Spleen (tissue), 11 donors: ENCODE results near the gene EHD2. TPM values are rescaled to one million over a fixed set of nuclear protein-coding genes. Genes with fewer than 3 reads are reported as not detected.
A peak's percentile ranks its signal among the peaks of the same experiment; 100 is the strongest.
"Not testable (repeated sequence)": the region's sequence is repeated elsewhere in the genome, so short reads cannot be mapped to it uniquely, and the experiment has no call there.

Experiments used
- DNase-seq: peaks from one replicate; pipeline ENCODE4 v3.0.0-alpha.2; 2020
- H3K27ac ChIP-seq, 8 donors: fragments of 200-600 bp; sonication (generic) in 7 of 8; 1 replicate in 4 of 8; 2 replicates in 4 of 8; pipeline versions ENCODE4 v1.5.0 to v1.8.0; 2016 to 2021; ENCODE audit warnings: inconsistent platforms in 4 of 8, mild to moderate bottlenecking in 4 of 8, moderate library complexity in 1 of 8
- H3K27me3 ChIP-seq, 7 donors: fragments of 200-600 bp; sonication (generic) in 6 of 7; replicated peaks in 1 of 7; 1 replicate in 4 of 7; 2 replicates in 3 of 7; pipeline versions ENCODE4 v1.5.0 to v1.8.0; 2016 to 2021; ENCODE audit warnings: inconsistent platforms in 3 of 7, mild to moderate bottlenecking in 1 of 7
- H3K36me3 ChIP-seq, 6 donors: fragments of 200-600 bp; sonication (generic) in 5 of 6; 1 replicate in 4 of 6; 2 replicates in 2 of 6; pipeline versions ENCODE4 v1.5.0 to v1.8.0; 2016 to 2021; ENCODE audit warnings: inconsistent platforms in 2 of 6
- H3K4me1 ChIP-seq, 6 donors: fragments of 200-600 bp; sonication (generic) in 5 of 6; 1 replicate in 3 of 6; 2 replicates in 3 of 6; pipeline versions ENCODE4 v1.5.0 to v1.8.0; 2016 to 2021; ENCODE audit warnings: inconsistent platforms in 3 of 6
- H3K4me3 ChIP-seq, 8 donors: fragments of 200-600 bp; sonication (generic) in 7 of 8; 1 replicate in 4 of 8; 2 replicates in 4 of 8; pipeline versions ENCODE4 v1.5.0 to v1.8.0; 2016 to 2021; ENCODE audit warnings: inconsistent platforms in 4 of 8, mild to moderate bottlenecking in 4 of 8, moderate library complexity in 2 of 8
- H3K9me3 ChIP-seq, 8 donors: fragments of 200-600 bp; sonication (generic) in 7 of 8; 1 replicate in 4 of 8; 2 replicates in 4 of 8; pipeline versions ENCODE4 v1.5.0 to v1.8.0; 2016 to 2021; ENCODE audit warnings: inconsistent platforms in 4 of 8
- CTCF ChIP-seq, 11 experiments: fragments of 200-600 bp in 7 of 11; fragments of 450-650 bp in 4 of 11; sonication (generic) in 4 of 11; IDR thresholded peaks in 8 of 11; conservative IDR thresholded peaks in 3 of 11; 1 replicate in 7 of 11; 2 replicates in 4 of 11; pipeline versions ENCODE4 v1.4.0 to v1.8.0; 2016 to 2021; ENCODE audit warnings: antibody characterized with exemption in 11 of 11, inconsistent platforms in 4 of 11, mild to moderate bottlenecking in 1 of 11
- POLR2A ChIP-seq, 3 donors: fragments of 450-650 bp; IDR thresholded peaks; one replicate each; pipeline ENCODE4 v1.5.1; 2017; ENCODE audit warnings: antibody characterized with exemption in 3 of 3, mild to moderate bottlenecking in 1 of 3
- POLR2AphosphoS5 ChIP-seq, 3 donors: sonication (generic); formaldehyde crosslinking; IDR thresholded peaks; one replicate each; pipeline ENCODE4 v1.5.1; 2017; ENCODE audit warnings: antibody characterized with exemption in 3 of 3
- WGBS, 5 donors: extraction: QIAGEN DNeasy Blood & Tissue Kit in 3 of 5; methylation state at CpG; one replicate each; pipeline versions ENCODE4 v1.1.5 to v1.1.7; 2013 to 2018; 5-methylcytosine and 5-hydroxymethylcytosine counted together
- intact Hi-C: fragments of 100-400 bp; cut with DNase I; formaldehyde crosslinking; loops from one replicate; pipeline ENCODE4 v1.15.0; 2023; ENCODE audit warnings: low total_unique reads
- polyA plus RNA-seq, 3 donors: library from polyadenylated mRNA; stranded (reverse); fragments of 200-250 nt; gene quantifications; one replicate each; pipeline ENCODE4 v1.2.1, GENCODE V29; 2013
- total RNA-seq, 7 donors: library from RNA; depleted of rRNA in 3 of 7; stranded (reverse); fragments of >200 nt in 3 of 7; fragmentation: NEBNext Ultra II Directional in 4 of 7; extraction: Animal tissue kit (Norgen Biotek cat#: 25700) in 4 of 7; gene quantifications; one replicate each; pipeline versions ENCODE4 v1.1.0 to v1.2.1, GENCODE V29; 2016 to 2021
- donor health status: healthy with polysubstance abuse.
- donor health status: DM: no; HTN: no; CAD: no; lungs with moderate emphysema.
- donor health status: DM: no; HTN: no; CAD: no.
- donor health status: Bipolar disorder and iron deficiency.
- donor health status: healthy.
- donor health status: DM: no; HTN: no; CAD: no.
- donor health status: DM: yes; HTN: yes; CAD: no.

Gene EHD2
- total and polyA plus RNA-seq, 10 donors: 6.9 to 87.7 (median 57.5) TPM

- Histone ChIP-seq H3K27ac (no peak overlapping the region), H3K4me1 (peaks cover 0 to 6% (median 0%) of the 10 kb centered on the region in 6 donors), H3K36me3 (peaks cover 0 to 14% (median 8%) of the 10 kb centered on the region in 6 donors), H3K9me3 (no peaks in the 10 kb centered on the region), H3K4me3 (no peak overlapping the region), H3K27me3 (peaks cover 0 to 39% (median 0%) of the 10 kb centered on the region in 7 donors)
- intact Hi-C loops: loop anchor here (10.0 kb wide), 2 partner anchors 163 to 413 kb away; no protein-coding TSS in a partner anchor
- DNase-seq: peak; percentile 87
- WGBS, 5 donors: 17 to 25% (median 23%) methylated on average over 21 to 22 of the region's 22 CpGs
- TF ChIP-seq POLR2A (IDR thresholded peaks at IDR 0.05) (no peak), POLR2AphosphoS5 (IDR thresholded peaks at IDR 0.05) (peak in 1 of 3 donors; percentile 25), CTCF (IDR thresholded peaks at IDR 0.05 in 8 of 11, conservative IDR thresholded peaks at IDR 0.05 in 3 of 11) (peak; percentile 35 to 85 (median 81))
These were observed 5.9 kb upstream of the EHD2 start for GRCh38 chr19:47707135-47707925.

GRCh38 chr19:47711652-47712242 lies 1.5 kb upstream of the EHD2 start:
- no peak overlapping the region for H3K27ac ChIP-seq
- H3K4me1 ChIP-seq: peaks cover 0 to 33% (median 19%) of the 10 kb centered on the region in 6 donors
- intact Hi-C loops: loop anchor here (10.0 kb wide), 1 partner anchor 73 kb away; no protein-coding TSS in a partner anchor
- peaks cover 0 to 2% (median 0%) of the 10 kb centered on the region in 6 donors for H3K36me3 ChIP-seq
- peaks cover 0 to 12% (median 0%) of the 10 kb centered on the region in 8 donors for H3K9me3 ChIP-seq
- TF ChIP-seq POLR2A (IDR thresholded peaks at IDR 0.05) (no peak), POLR2AphosphoS5 (IDR thresholded peaks at IDR 0.05) (no peak), CTCF (IDR thresholded peaks at IDR 0.05 in 8 of 11, conservative IDR thresholded peaks at IDR 0.05 in 3 of 11) (no peak)
- DNase-seq: no peak
- H3K4me3 ChIP-seq: no peak overlapping the region
- H3K27me3 ChIP-seq: peaks cover 0 to 67% (median 3%) of the 10 kb centered on the region in 7 donors
- WGBS, 5 donors: 79 to 92% (median 87%) methylated on average over 8 of the region's 8 CpGs

GRCh38 chr19:47714339-47714738 lies 1.1 kb downstream of the EHD2 start:
- DNase-seq: no peak
- 88 to 93% (median 89%) methylated on average over 4 of the region's 4 CpGs for WGBS, 5 donors
- H3K27ac ChIP-seq: peak overlapping the region in 4 of 8 donors; percentile 75 to 87 (median 82)
- H3K4me1 ChIP-seq: peaks cover 1 to 55% (median 26%) of the 10 kb centered on the region in 6 donors
- H3K4me3 ChIP-seq: peak overlapping the region; percentile 42 to 71 (median 51)
- intact Hi-C loops: loop anchor here (10.0 kb wide), 1 partner anchor 70 kb away; no protein-coding TSS in a partner anchor
- H3K36me3 ChIP-seq: peaks cover 0 to 13% (median 2%) of the 10 kb centered on the region in 6 donors
- H3K9me3 ChIP-seq: peaks cover 0 to 12% (median 0%) of the 10 kb centered on the region in 8 donors
- peaks cover 0 to 45% (median 3%) of the 10 kb centered on the region in 7 donors for H3K27me3 ChIP-seq
- TF ChIP-seq POLR2AphosphoS5 (IDR thresholded peaks at IDR 0.05) (no peak), POLR2A (IDR thresholded peaks at IDR 0.05) (no peak), CTCF (IDR thresholded peaks at IDR 0.05 in 8 of 11, conservative IDR thresholded peaks at IDR 0.05 in 3 of 11) (no peak)

GRCh38 chr19:47714855-47715254 lies 1.6 kb downstream of the EHD2 start:
- H3K27me3 ChIP-seq: peaks cover 0 to 43% (median 3%) of the 10 kb centered on the region in 7 donors
- H3K9me3 ChIP-seq: peaks cover 0 to 12% (median 0%) of the 10 kb centered on the region in 8 donors
- H3K36me3 ChIP-seq: peaks cover 0 to 13% (median 2%) of the 10 kb centered on the region in 6 donors
- intact Hi-C loops: loop anchor here (10.0 kb wide), 1 partner anchor 70 kb away; no protein-coding TSS in a partner anchor
- H3K4me3 ChIP-seq: peak overlapping the region in 5 of 8 donors; percentile 42 to 71 (median 52)
- H3K27ac ChIP-seq, DNase-seq: not testable (repeated sequence)
- H3K4me1 ChIP-seq: peaks cover 3 to 60% (median 30%) of the 10 kb centered on the region in 6 donors
